LNCaP clone FGC (cell line): ENCODE measurements around the gene HYAL2.

Experiments
- DNase-seq: peaks from one replicate; pipeline ENCODE4 v3.0.0-alpha.2; 2011; ENCODE audit warnings: low read depth
- H3K4me3 ChIP-seq: 2 replicates; pipeline ENCODE4 v1.5.1; 2011; ENCODE audit warnings: mild to moderate bottlenecking, low read depth, low read length, control low read depth
- CTCF ChIP-seq: IDR thresholded peaks from 2 replicates; pipeline ENCODE4 v1.5.1; 2012; ENCODE audit warnings: mild to moderate bottlenecking; ENCODE audit not compliant: control insufficient read depth, insufficient read depth; ENCODE audit errors: extremely low read depth

Gene HYAL2

GRCh38 chr3:50268703-50269451 lies 53.7 kb downstream of the HYAL2 start, which contains the start of gene SEMA3B:
Gene SEMA3B, plus strand, starts transcription at chr3:50269147. Its CDS starts 94 bp downstream, at chr3:50269241.
- H3K4me3 ChIP-seq, result no peak within 1 kb of the TSS
- TF ChIP-seq CTCF, result no peak

GRCh38 chr3:50268276-50268675 lies 54.3 kb downstream of the HYAL2 start:
- H3K4me3 ChIP-seq, result no peak overlapping the region
- TF ChIP-seq CTCF, result no peak
- DNase-seq, result no peak

More at GRCh38 chr3:50268703-50269451, 53.7 kb downstream of the HYAL2 start, which contains the start of gene SEMA3B:
- no peak for DNase-seq
